Lung (tissue), 12 donors: ENCODE measurements around the gene FSIP1. TPM values are rescaled to one million over a fixed set of nuclear protein-coding genes. Genes with fewer than 3 reads are reported as not detected.
"Not testable (repeated sequence)": the region's sequence is repeated elsewhere in the genome, so short reads cannot be mapped to it uniquely, and the experiment has no call there.

Source experiments
- ATAC-seq: fragments of 200-7000 bp; cut with Tn5 transposase; one replicate; pipeline ENCODE4 v1.9.1; 2020; ENCODE audit warnings: moderate number of reproducible peaks; ENCODE audit not compliant: insufficient read depth, low FRiP score
- DNase-seq, 3 donors: peaks; one replicate each; pipeline ENCODE4 v3.0.0-alpha.2; 2013 to 2017
- H3K27ac ChIP-seq, 2 donors: one replicate each; pipeline ENCODE4 v1.5.1; 2013; ENCODE audit warnings: mild to moderate bottlenecking in 2 of 2, moderate library complexity in 2 of 2, control low read depth in 1 of 2, inconsistent platforms in 1 of 2, low read depth in 1 of 2, low read length in 1 of 2
- H3K27me3 ChIP-seq, 3 donors: one replicate each; pipeline ENCODE4 v1.5.1; 2013; ENCODE audit warnings: low read length in 2 of 3; ENCODE audit not compliant: control insufficient read depth in 3 of 3, insufficient read depth in 3 of 3
- H3K36me3 ChIP-seq, 4 donors: one replicate each; pipeline ENCODE4 v1.5.1; 2013; ENCODE audit warnings: low read length in 4 of 4, mild to moderate bottlenecking in 1 of 4, moderate library complexity in 1 of 4; ENCODE audit not compliant: control insufficient read depth in 4 of 4, insufficient read depth in 4 of 4
- H3K4me1 ChIP-seq, 5 donors: one replicate each; pipeline ENCODE4 v1.5.1; 2013; ENCODE audit warnings: low read length in 5 of 5, mild to moderate bottlenecking in 2 of 5, moderate library complexity in 1 of 5; ENCODE audit not compliant: control insufficient read depth in 5 of 5, insufficient read depth in 5 of 5
- H3K4me3 ChIP-seq: one replicate; pipeline ENCODE4 v1.5.1; 2013; ENCODE audit warnings: mild to moderate bottlenecking, control low read depth, moderate library complexity
- H3K9ac ChIP-seq, 2 donors: one replicate each; pipeline ENCODE4 v1.5.1; 2013; ENCODE audit warnings: low read length in 2 of 2, control low read depth in 1 of 2; ENCODE audit not compliant: insufficient read depth in 1 of 2
- H3K9me3 ChIP-seq, 4 donors: one replicate each; pipeline ENCODE4 v1.5.1; 2013; ENCODE audit warnings: low read length in 3 of 4, mild to moderate bottlenecking in 1 of 4, moderate library complexity in 1 of 4; ENCODE audit not compliant: control insufficient read depth in 4 of 4, insufficient read depth in 3 of 4
- CTCF ChIP-seq: IDR thresholded peaks from 2 replicates; pipeline ENCODE4 v1.5.1; 2012; ENCODE audit warnings: mild to moderate bottlenecking; ENCODE audit errors: control extremely low read depth, extremely low read depth
- WGBS, 2 donors: extraction: QIAGEN DNeasy Blood & Tissue Kit; methylation state at CpG; one replicate each; pipeline ENCODE4 v1.1.7; 2013; 5-methylcytosine and 5-hydroxymethylcytosine counted together
- polyA plus RNA-seq, 2 donors: library from polyadenylated mRNA; stranded (reverse); fragments of 200-250 nt; gene quantifications; one replicate each; pipeline ENCODE4 v1.2.1, GENCODE V29; 2013
- total RNA-seq, 2 donors: library from RNA; depleted of rRNA in 1 of 2; stranded (reverse); fragments of >200 nt in 1 of 2; gene quantifications; one replicate each; pipeline ENCODE4 v1.2.1, GENCODE V29; 2014 to 2021
- donor health status: control.
- donor health status: control.
- donor health status: Bipolar disorder and iron deficiency.
- donor health status: healthy.
- donor health status: DM: yes; HTN: yes; CAD: no.

The FSIP1 gene
- total and polyA plus RNA-seq, 4 donors = 0.35 to 2.2 (median 0.98) TPM

GRCh38 chr15:39817892-39818291 is 35.3 kb upstream of the FSIP1 start:
- no peaks in the 10 kb centered on the region for H3K36me3 ChIP-seq
- ATAC-seq (no peak), DNase-seq (no peak)
- H3K9ac ChIP-seq = no peak overlapping the region
- no peaks in the 10 kb centered on the region for H3K27me3 ChIP-seq
- peaks cover 0 to 3% (median 0%) of the 10 kb centered on the region in 5 donors for H3K4me1 ChIP-seq
- H3K9me3 ChIP-seq = no peaks in the 10 kb centered on the region
- no peak overlapping the region for H3K27ac ChIP-seq
- H3K4me3 ChIP-seq = no peak overlapping the region
- TF ChIP-seq CTCF = no peak

GRCh38 chr15:39814489-39814888 is 31.8 kb upstream of the FSIP1 start:
- DNase-seq (no peak), ATAC-seq (no peak)
- Histone ChIP-seq H3K4me3 (no peak overlapping the region), H3K9ac (no peak overlapping the region), H3K27me3 (no peaks in the 10 kb centered on the region), H3K9me3 (no peaks in the 10 kb centered on the region), H3K36me3 (no peaks in the 10 kb centered on the region), H3K4me1 (peaks cover 0 to 3% (median 0%) of the 10 kb centered on the region in 5 donors), H3K27ac (no peak overlapping the region)
- TF ChIP-seq CTCF = no peak
- WGBS, 2 donors = 91 to 96% methylated on average over 1 of the region's 1 CpG

GRCh38 chr15:39812651-39813050 is 30.0 kb upstream of the FSIP1 start:
- not testable (repeated sequence) for H3K27me3 ChIP-seq, H3K4me1 ChIP-seq, ATAC-seq, H3K36me3 ChIP-seq, DNase-seq, H3K4me3 ChIP-seq, H3K9me3 ChIP-seq, H3K27ac ChIP-seq, H3K9ac ChIP-seq
- 96 to 97% methylated on average over 3 of the region's 3 CpGs for WGBS, 2 donors

- Histone ChIP-seq H3K36me3 (no peaks in the 10 kb centered on the region), H3K27ac (no peak overlapping the region), H3K27me3 (no peaks in the 10 kb centered on the region), H3K4me1 (no peaks in the 10 kb centered on the region), H3K4me3 (no peak overlapping the region), H3K9me3 (no peaks in the 10 kb centered on the region), H3K9ac (no peak overlapping the region)
- TF ChIP-seq CTCF = no peak
- DNase-seq (no peak), ATAC-seq (no peak)
- WGBS, 2 donors = 71 to 78% methylated on average over 3 of the region's 3 CpGs
These were observed 26.3 kb upstream of the FSIP1 start for GRCh38 chr15:39808909-39809308.
